ENCODE measurements around the gene SYT11.

SYT11 gene

DNA sequence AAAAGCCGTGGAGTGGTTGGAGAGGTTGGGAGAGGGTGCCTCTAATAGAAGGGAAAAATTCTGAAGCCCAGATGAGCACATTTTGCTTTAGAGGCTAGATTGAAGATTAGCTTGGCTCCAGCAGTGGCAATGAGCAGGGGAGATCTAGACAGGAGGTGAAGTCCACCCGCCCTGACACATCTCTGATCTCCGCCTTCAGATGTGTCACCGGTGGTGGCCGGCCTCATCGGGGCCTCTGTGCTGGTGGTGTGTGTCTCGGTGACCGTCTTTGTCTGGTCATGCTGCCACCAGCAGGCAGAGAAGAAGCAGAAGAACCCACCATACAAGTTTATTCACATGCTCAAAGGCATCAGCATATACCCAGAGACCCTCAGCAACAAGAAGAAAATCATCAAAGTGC, 8.4 kb downstream of the SYT11 start (continued):
- TF ChIP-seq ZNF274 (IDR thresholded peaks at IDR 0.05; ENCODE audit: low read length) (no peak), ZNF274 (tag by site-specific recombination; IDR thresholded peaks at IDR 0.05; ENCODE audit: borderline replicate concordance) (no peak), ZNF514 (tag by site-specific recombination; IDR thresholded peaks at IDR 0.05) (no peak), ZNF169 (tag by site-specific recombination; IDR thresholded peaks at IDR 0.05) (no peak), ZNF157 (tag by site-specific recombination; IDR thresholded peaks at IDR 0.05) (no peak), MEIS1 (CRISPR knock-in tag; IDR thresholded peaks at IDR 0.05; ENCODE audit: borderline replicate concordance) (no peak), ZNF16 (tag by site-specific recombination; IDR thresholded peaks at IDR 0.05; ENCODE audit: low read depth) (no peak), YY1 (tag by site-specific recombination; IDR thresholded peaks at IDR 0.05) (no peak), ZFP69B (tag by site-specific recombination; IDR thresholded peaks at IDR 0.05) (no peak), ZNF114 (tag by site-specific recombination; IDR thresholded peaks at IDR 0.05) (no peak), ZNF654 (tag by site-specific recombination; IDR thresholded peaks at IDR 0.05; ENCODE audit: low read depth) (no peak)
- TF ChIP-seq, protein P1, sequence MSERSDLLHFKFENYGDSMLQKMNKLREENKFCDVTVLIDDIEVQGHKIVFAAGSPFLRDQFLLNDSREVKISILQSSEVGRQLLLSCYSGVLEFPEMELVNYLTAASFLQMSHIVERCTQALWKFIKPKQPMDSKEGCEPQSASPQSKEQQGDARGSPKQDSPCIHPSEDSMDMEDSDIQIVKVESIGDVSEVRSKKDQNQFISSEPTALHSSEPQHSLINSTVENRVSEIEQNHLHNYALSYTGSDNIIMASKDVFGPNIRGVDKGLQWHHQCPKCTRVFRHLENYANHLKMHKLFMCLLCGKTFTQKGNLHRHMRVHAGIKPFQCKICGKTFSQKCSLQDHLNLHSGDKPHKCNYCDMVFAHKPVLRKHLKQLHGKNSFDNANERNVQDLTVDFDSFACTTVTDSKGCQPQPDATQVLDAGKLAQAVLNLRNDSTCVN (tag by site-specific recombination; optimal IDR thresholded peaks at IDR 0.05) = no peak

DNA sequence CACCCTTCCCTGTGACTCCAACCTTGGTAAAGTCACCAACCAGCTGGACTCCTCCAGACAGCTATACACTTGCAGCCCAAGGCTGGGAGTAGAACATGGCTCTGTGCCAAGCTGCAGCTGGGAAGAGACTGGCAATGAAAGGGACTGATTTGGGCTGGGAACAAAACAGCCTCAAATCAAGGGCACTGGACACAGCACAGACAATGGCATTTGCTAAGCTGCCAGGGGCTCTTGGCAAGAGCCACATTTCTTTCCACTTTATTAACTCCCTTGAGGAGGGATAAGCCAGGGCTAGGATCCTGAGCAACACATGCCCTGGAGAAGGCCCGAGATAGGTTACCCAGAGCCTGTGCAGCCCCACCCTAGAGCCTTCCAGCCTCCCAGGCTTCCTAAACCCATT, 12.0 kb downstream of the SYT11 start:
- ChIA-PET POLR2A (interaction anchor here (0.6 kb wide), 1 partner anchor 20 kb away, joined by 3 read pairs; no protein-coding TSS in a partner anchor), CTCF (interaction anchor here (0.7 to 1.2 kb wide), 2 partner anchors 23 to 134 kb away, joined by 3 to 6 read pairs; no protein-coding TSS in a partner anchor)
- Histone ChIP-seq H3K4me1 (ENCODE audit: control insufficient read depth, insufficient read depth, low read length) (peaks cover 4% of the 10 kb centered on the region; the same call in 1 of the 2 replicates), H3K9me3 (ENCODE audit: control insufficient read depth, insufficient read depth, low read depth, low read length) (no peaks in the 10 kb centered on the region), H3K4me3 (ENCODE audit: low read depth, low read length) (no peak overlapping the region), H3K27ac (ENCODE audit: extremely low read depth, low read depth, low read length) (no peak overlapping the region), H3K36me3 (ENCODE audit: control insufficient read depth in 2 of 2, insufficient read depth in 1 of 2, low read length in 2 of 2) (no peaks in the 10 kb centered on the region)
- no peak for TF ChIP-seq ZNF311 (tag by site-specific recombination; IDR thresholded peaks at IDR 0.05; ENCODE audit: borderline replicate concordance)
- no peak for TF ChIP-seq ZNF341 (tag by site-specific recombination; IDR thresholded peaks at IDR 0.05; ENCODE audit: low read depth)
- TF ChIP-seq, protein P2, sequence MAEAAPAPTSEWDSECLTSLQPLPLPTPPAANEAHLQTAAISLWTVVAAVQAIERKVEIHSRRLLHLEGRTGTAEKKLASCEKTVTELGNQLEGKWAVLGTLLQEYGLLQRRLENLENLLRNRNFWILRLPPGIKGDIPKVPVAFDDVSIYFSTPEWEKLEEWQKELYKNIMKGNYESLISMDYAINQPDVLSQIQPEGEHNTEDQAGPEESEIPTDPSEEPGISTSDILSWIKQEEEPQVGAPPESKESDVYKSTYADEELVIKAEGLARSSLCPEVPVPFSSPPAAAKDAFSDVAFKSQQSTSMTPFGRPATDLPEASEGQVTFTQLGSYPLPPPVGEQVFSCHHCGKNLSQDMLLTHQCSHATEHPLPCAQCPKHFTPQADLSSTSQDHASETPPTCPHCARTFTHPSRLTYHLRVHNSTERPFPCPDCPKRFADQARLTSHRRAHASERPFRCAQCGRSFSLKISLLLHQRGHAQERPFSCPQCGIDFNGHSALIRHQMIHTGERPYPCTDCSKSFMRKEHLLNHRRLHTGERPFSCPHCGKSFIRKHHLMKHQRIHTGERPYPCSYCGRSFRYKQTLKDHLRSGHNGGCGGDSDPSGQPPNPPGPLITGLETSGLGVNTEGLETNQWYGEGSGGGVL (tag by site-specific recombination; IDR thresholded peaks at IDR 0.05) = no peak
- TF ChIP-seq ZNF621 (tag by site-specific recombination; IDR thresholded peaks at IDR 0.05) = no peak
- TF ChIP-seq ZBTB48 (tag by site-specific recombination; IDR thresholded peaks at IDR 0.05) = 0 out of 2 replicates have a peak, but pooled peaks have one; percentile 24
- TF ChIP-seq, protein P3, sequence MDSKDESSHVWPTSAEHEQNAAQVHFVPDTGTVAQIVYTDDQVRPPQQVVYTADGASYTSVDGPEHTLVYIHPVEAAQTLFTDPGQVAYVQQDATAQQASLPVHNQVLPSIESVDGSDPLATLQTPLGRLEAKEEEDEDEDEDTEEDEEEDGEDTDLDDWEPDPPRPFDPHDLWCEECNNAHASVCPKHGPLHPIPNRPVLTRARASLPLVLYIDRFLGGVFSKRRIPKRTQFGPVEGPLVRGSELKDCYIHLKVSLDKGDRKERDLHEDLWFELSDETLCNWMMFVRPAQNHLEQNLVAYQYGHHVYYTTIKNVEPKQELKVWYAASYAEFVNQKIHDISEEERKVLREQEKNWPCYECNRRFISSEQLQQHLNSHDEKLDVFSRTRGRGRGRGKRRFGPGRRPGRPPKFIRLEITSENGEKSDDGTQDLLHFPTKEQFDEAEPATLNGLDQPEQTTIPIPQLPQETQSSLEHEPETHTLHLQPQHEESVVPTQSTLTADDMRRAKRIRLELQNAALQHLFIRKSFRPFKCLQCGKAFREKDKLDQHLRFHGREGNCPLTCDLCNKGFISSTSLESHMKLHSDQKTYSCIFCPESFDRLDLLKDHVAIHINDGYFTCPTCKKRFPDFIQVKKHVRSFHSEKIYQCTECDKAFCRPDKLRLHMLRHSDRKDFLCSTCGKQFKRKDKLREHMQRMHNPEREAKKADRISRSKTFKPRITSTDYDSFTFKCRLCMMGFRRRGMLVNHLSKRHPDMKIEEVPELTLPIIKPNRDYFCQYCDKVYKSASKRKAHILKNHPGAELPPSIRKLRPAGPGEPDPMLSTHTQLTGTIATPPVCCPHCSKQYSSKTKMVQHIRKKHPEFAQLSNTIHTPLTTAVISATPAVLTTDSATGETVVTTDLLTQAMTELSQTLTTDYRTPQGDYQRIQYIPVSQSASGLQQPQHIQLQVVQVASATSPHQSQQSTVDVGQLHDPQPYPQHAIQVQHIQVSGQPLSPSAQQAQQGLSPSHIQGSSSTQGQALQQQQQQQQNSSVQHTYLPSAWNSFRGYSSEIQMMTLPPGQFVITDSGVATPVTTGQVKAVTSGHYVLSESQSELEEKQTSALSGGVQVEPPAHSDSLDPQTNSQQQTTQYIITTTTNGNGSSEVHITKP (tag by site-specific recombination; IDR thresholded peaks at IDR 0.05) = no peak
- TF ChIP-seq ZNF221 (tag by site-specific recombination; IDR thresholded peaks at IDR 0.05; ENCODE audit: borderline replicate concordance) = no peak
- no peak for TF ChIP-seq GLI4 (tag by site-specific recombination; IDR thresholded peaks at IDR 0.05)
- TF ChIP-seq YY2 (tag by site-specific recombination; IDR thresholded peaks at IDR 0.05) = no peak
- no peak for TF ChIP-seq ZNF626 (tag by site-specific recombination; IDR thresholded peaks at IDR 0.05)
- TF ChIP-seq ZBTB8A (tag by site-specific recombination; IDR thresholded peaks at IDR 0.05) = 0 out of 2 replicates have a peak, but pooled peaks have one; percentile 18
- TF ChIP-seq, protein P4, sequence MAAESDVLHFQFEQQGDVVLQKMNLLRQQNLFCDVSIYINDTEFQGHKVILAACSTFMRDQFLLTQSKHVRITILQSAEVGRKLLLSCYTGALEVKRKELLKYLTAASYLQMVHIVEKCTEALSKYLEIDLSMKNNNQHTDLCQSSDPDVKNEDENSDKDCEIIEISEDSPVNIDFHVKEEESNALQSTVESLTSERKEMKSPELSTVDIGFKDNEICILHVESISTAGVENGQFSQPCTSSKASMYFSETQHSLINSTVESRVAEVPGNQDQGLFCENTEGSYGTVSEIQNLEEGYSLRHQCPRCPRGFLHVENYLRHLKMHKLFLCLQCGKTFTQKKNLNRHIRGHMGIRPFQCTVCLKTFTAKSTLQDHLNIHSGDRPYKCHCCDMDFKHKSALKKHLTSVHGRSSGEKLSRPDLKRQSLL (tag by site-specific recombination; IDR thresholded peaks at IDR 0.05) = no peak
- TF ChIP-seq, protein P1 (tag by site-specific recombination; optimal IDR thresholded peaks at IDR 0.05) = no peak
- no peak for TF ChIP-seq RBAK (tag by site-specific recombination; IDR thresholded peaks at IDR 0.05)

Data from HEK293 (cell line).